HepG2 (cell line): ENCODE data around the gene RASGRP2. TPM values are rescaled to one million over a fixed set of nuclear protein-coding genes. Genes with fewer than 3 reads are reported as not detected.

Experiments used
- ATAC-seq: fragments of 200-7000 bp; cut with Tn5 transposase; 3 replicates; pipeline ENCODE4 v1.9.1; 2020; ENCODE audit warnings: mild to moderate bottlenecking, moderate library complexity
- BruUV-seq: library from RNA; stranded (reverse); fragments of 400-500 nt; replicated peaks from 2 replicates; lab custom pipeline; 2021; lab: Mats Ljungman, UMichigan
- CTCF ChIA-PET: fragments of 300-600 bp; formaldehyde crosslinking; extraction: SDS; loops from one replicate; lab custom pipeline; 2021; ENCODE audit warnings: low total read pairs, inconsistent platforms, low intra/inter-chr PET ratio; lab: Yijun Ruan, JAX
- POLR2A ChIA-PET: fragments of 350-600 bp; sonication (Branson Sonifier 250); formaldehyde crosslinking; loops from one replicate; lab custom pipeline; 2020; ENCODE audit warnings: antibody characterized with exemption, inconsistent platforms; lab: Yijun Ruan, JAX
- DNase-seq: peaks from one replicate; pipeline ENCODE4 v3.0.0-alpha.2; 2015; ENCODE audit warnings: low spot score
- FAIRE-seq: peaks from 3 replicates; lab custom pipeline; 2011; peaks lifted over from hg19 to GRCh38; lab: Jason Lieb, UNC
- H2AFZ ChIP-seq: one replicate; pipeline ENCODE4 v1.6.1; 2011; ENCODE audit warnings: low read length, inconsistent platforms
- H3K27ac ChIP-seq: fragments of 300-600 bp; 3 replicates; pipeline ENCODE4 v1.8.0; 2011; ENCODE audit warnings: mixed run types, mild to moderate bottlenecking, mixed read lengths, low read length, inconsistent platforms; ENCODE audit not compliant: insufficient read depth; ENCODE audit errors: extremely low read length
- H3K27me3 ChIP-seq, 2 experiments: fragments of 200-600 bp in 1 of 2; 2 replicates in 1 of 2; 3 replicates in 1 of 2; pipeline versions ENCODE4 v1.6.0 to v1.8.0; 2011; ENCODE audit warnings: low read length in 2 of 2, mild to moderate bottlenecking in 2 of 2, moderate library complexity in 2 of 2, inconsistent platforms in 1 of 2; ENCODE audit not compliant: insufficient read depth in 2 of 2, control insufficient read depth in 1 of 2
- H3K36me3 ChIP-seq, 2 experiments: fragments of 200-600 bp in 1 of 2; replicated peaks in 1 of 2; 2 replicates in 1 of 2; 3 replicates in 1 of 2; pipeline versions ENCODE4 v1.5.1 to v1.8.0; 2011; ENCODE audit warnings: low read length in 2 of 2, inconsistent platforms in 1 of 2; ENCODE audit not compliant: insufficient read depth in 2 of 2, control insufficient read depth in 1 of 2
- H3K4me1 ChIP-seq: 2 replicates; pipeline ENCODE4 v1.5.1; 2012; ENCODE audit warnings: low read length, inconsistent platforms; ENCODE audit not compliant: insufficient read depth
- H3K4me2 ChIP-seq: 2 replicates; pipeline ENCODE4 v1.6.0; 2011; ENCODE audit warnings: low read depth, low read length, inconsistent platforms
- H3K4me3 ChIP-seq, 3 experiments: fragments of 200-600 bp in 1 of 3; sonication (generic), shearing (Covaris generic) in 1 of 3; replicated peaks in 1 of 3; 2 replicates each; pipeline ENCODE4 v1.5.1; 2011 to 2016; ENCODE audit warnings: low read length in 3 of 3, inconsistent platforms in 2 of 3, low read depth in 2 of 3, mild to moderate bottlenecking in 2 of 3, control low read depth in 1 of 3, mixed read lengths in 1 of 3; ENCODE audit not compliant: insufficient read depth in 1 of 3
- H3K79me2 ChIP-seq: one replicate; pipeline ENCODE4 v1.6.1; 2011; ENCODE audit warnings: low read length, inconsistent platforms; ENCODE audit not compliant: insufficient read depth
- H3K9ac ChIP-seq: 2 replicates; pipeline ENCODE4 v1.6.0; 2011; ENCODE audit warnings: mild to moderate bottlenecking, low read depth, low read length, inconsistent platforms; ENCODE audit not compliant: insufficient read depth
- H3K9me3 ChIP-seq: 2 replicates; pipeline ENCODE4 v1.5.1; 2012; ENCODE audit warnings: mild to moderate bottlenecking, low read length
- H4K20me1 ChIP-seq: 2 replicates; pipeline ENCODE4 v1.6.0; 2011; ENCODE audit warnings: inconsistent platforms, mild to moderate bottlenecking, low read length, moderate library complexity; ENCODE audit not compliant: insufficient read depth
- BRF2 ChIP-seq: sonication (generic); formaldehyde crosslinking; IDR thresholded peaks from 2 replicates; pipeline ENCODE4 v1.8.1; 2022; ENCODE audit warnings: mild to moderate bottlenecking, missing genetic modification reagents
- IRF2 ChIP-seq: IDR thresholded peaks from 2 replicates; pipeline ENCODE4 v1.6.1; 2018; ENCODE audit warnings: missing genetic modification reagents, missing compliant biosample characterization
- MEF2D ChIP-seq: sonication (generic); formaldehyde crosslinking; IDR thresholded peaks from 2 replicates; pipeline ENCODE4 v1.5.1; 2020; ENCODE audit warnings: mild to moderate bottlenecking, missing genetic modification reagents
- ZBTB34 ChIP-seq: sonication (generic); formaldehyde crosslinking; IDR thresholded peaks from 2 replicates; pipeline ENCODE4 v1.8.0; 2022; ENCODE audit warnings: mild to moderate bottlenecking, missing genetic modification reagents
- ZBTB42 ChIP-seq: sonication (generic); formaldehyde crosslinking; IDR thresholded peaks from 2 replicates; pipeline ENCODE4 v1.5.0; 2020; ENCODE audit warnings: mild to moderate bottlenecking, missing genetic modification reagents
- ZFP91 ChIP-seq: sonication (generic); formaldehyde crosslinking; IDR thresholded peaks from 2 replicates; pipeline ENCODE4 v1.9.0; 2022; ENCODE audit warnings: missing genetic modification reagents, mild to moderate bottlenecking, borderline replicate concordance
- ZNF256 ChIP-seq: sonication (generic); formaldehyde crosslinking; conservative IDR thresholded peaks from 2 replicates; pipeline ENCODE4 v1.4.0; 2020; ENCODE audit warnings: missing genetic modification reagents
- ZNF282 ChIP-seq: fragments of 450-650 bp; IDR thresholded peaks from 2 replicates; pipeline ENCODE4 v1.6.1; 2018; ENCODE audit not compliant: partially characterized antibody
- ZNF30 ChIP-seq: sonication (generic); formaldehyde crosslinking; IDR thresholded peaks from 2 replicates; pipeline ENCODE4 v1.5.0; 2020; ENCODE audit warnings: mild to moderate bottlenecking, missing genetic modification reagents
- ZNF350 ChIP-seq: sonication (generic); formaldehyde crosslinking; IDR thresholded peaks from 2 replicates; pipeline ENCODE4 v1.4.0; 2020; ENCODE audit warnings: mild to moderate bottlenecking, low read depth, missing genetic modification reagents, borderline replicate concordance
- ZNF460 ChIP-seq: sonication (generic); formaldehyde crosslinking; IDR thresholded peaks from 2 replicates; pipeline ENCODE4 v1.5.1; 2020; ENCODE audit warnings: missing genetic modification reagents, mild to moderate bottlenecking, borderline replicate concordance
- ZNF761 ChIP-seq: sonication (generic); formaldehyde crosslinking; conservative IDR thresholded peaks from 2 replicates; pipeline ENCODE4 v1.4.0; 2020; ENCODE audit warnings: mild to moderate bottlenecking, missing genetic modification reagents
- ZNF775 ChIP-seq: sonication (generic); formaldehyde crosslinking; IDR thresholded peaks from 2 replicates; pipeline ENCODE4 v1.4.0; 2020; ENCODE audit warnings: missing genetic modification reagents, mild to moderate bottlenecking, moderate library complexity, borderline replicate concordance
- WGBS: methylation state at CpG from one replicate; pipeline ENCODE4 v1.1.6; 2017; ENCODE audit warnings: low lambda C conversion rate; 5-methylcytosine and 5-hydroxymethylcytosine counted together
- in situ Hi-C: cut with HindIII; loops from 2 replicates; pipeline ENCODE4 v1.10.0; 2017; ENCODE audit warnings: low pct_unique_long_range_greater_than_20kb; ENCODE audit not compliant: extremely low pct_ligation_motif_present
- intact Hi-C: fragments of 100-400 bp; cut with micrococcal nuclease; formaldehyde crosslinking; loops from one replicate; pipeline ENCODE4 v1.10.0; 2022; ENCODE audit not compliant: unreplicated experiment
- polyA plus RNA-seq, 8 experiments: library from polyadenylated mRNA; depleted of rRNA in 3 of 8; stranded (reverse) in 7 of 8; unstranded in 1 of 8; fragments of >200 nt; fragmentation: Illumina TruSeq in 4 of 8; extraction: Trizol in 4 of 8; gene quantifications; 2 replicates each; pipeline versions ENCODE4 v1.2.1 to v1.2.3, GENCODE V29; 2011 to 2016; ENCODE audit warnings: low read depth in 4 of 8, missing spikeins in 1 of 8, mixed read lengths in 1 of 8; ENCODE audit not compliant: insufficient read depth in 1 of 8
- total RNA-seq, 5 experiments: library from RNA; depleted of rRNA; stranded (reverse); fragments of >200 nt; fragmentation: Illumina TruSeq; extraction: Trizol; gene quantifications; 2 replicates each; pipeline ENCODE4 v1.2.3, GENCODE V29; 2016; ENCODE audit warnings: low read depth in 1 of 5

RASGRP2 gene
- total and polyA plus RNA-seq, 2 of the 13 experiments (the other 11 are each of a cell fraction or from before 2014, with no cell fraction given), result 0.61 TPM; not detected in 1

- H2AFZ ChIP-seq, result no peak overlapping the region
- H3K27me3 ChIP-seq, result peaks cover 4 to 26% of the 10 kb centered on the region in 2 experiments; a peak in 4 of 5 replicates
- H3K27ac ChIP-seq, result no peak overlapping the region
- H4K20me1 ChIP-seq, result no peaks in the 10 kb centered on the region
- in situ Hi-C loops (no loop called here), intact Hi-C loops (no loop called here)
- TF ChIP-seq ZNF775 (no peak), ZBTB34 (CRISPR knock-in tag) (no peak), ZNF350 (no peak), BRF2 (CRISPR knock-in tag) (no peak), ZNF256 (CRISPR knock-in tag) (no peak), ZFP91 (CRISPR knock-in tag) (no peak), ZNF761 (CRISPR knock-in tag) (no peak), MEF2D (CRISPR knock-in tag) (no peak), ZNF30 (no peak), ZNF460 (CRISPR knock-in tag) (no peak), ZNF282 (no peak), IRF2 (no peak), ZBTB42 (CRISPR knock-in tag) (no peak)
- BruUV-seq, result no TSS peak
- no peak overlapping the region for H3K9ac ChIP-seq
- no peaks in the 10 kb centered on the region for H3K79me2 ChIP-seq
- H3K4me3 ChIP-seq, result no peak overlapping the region
- 67% methylated on average over 13 of the region's 13 CpGs for WGBS
- FAIRE-seq, result no peak
- ChIA-PET CTCF (no interaction called here), POLR2A (no interaction called here)
- H3K9me3 ChIP-seq, result no peaks in the 10 kb centered on the region
- DNase-seq, result no peak
- peaks cover 26% of the 10 kb centered on the region for H3K4me1 ChIP-seq
- ATAC-seq, result no peak
- H3K4me2 ChIP-seq, result no peak overlapping the region
- H3K36me3 ChIP-seq, result no peaks in the 10 kb centered on the region
These were observed 6.6 kb upstream of the RASGRP2 start for GRCh38 chr11:64750361-64751054.
